Umbilical cord (tissue), 2 donors: ENCODE results near the gene GJB1. TPM values are rescaled to one million over a fixed set of nuclear protein-coding genes. Genes with fewer than 3 reads are reported as not detected.
A peak's percentile ranks its signal among the peaks of the same experiment; 100 is the strongest.

Experiments
- DNase-seq: peaks from one replicate; pipeline ENCODE4 v3.0.0-alpha.2; 2015; ENCODE audit warnings: low spot score
- total RNA-seq: library from RNA; depleted of rRNA; stranded (reverse); fragments of >200 nt; gene quantifications from one replicate; pipeline ENCODE4 v1.2.3, GENCODE V29; 2014; ENCODE audit warnings: low replicate concordance; ENCODE audit not compliant: insufficient read depth

Gene GJB1
- total RNA-seq, 1 donor from 2014 or later: not detected

DNA sequence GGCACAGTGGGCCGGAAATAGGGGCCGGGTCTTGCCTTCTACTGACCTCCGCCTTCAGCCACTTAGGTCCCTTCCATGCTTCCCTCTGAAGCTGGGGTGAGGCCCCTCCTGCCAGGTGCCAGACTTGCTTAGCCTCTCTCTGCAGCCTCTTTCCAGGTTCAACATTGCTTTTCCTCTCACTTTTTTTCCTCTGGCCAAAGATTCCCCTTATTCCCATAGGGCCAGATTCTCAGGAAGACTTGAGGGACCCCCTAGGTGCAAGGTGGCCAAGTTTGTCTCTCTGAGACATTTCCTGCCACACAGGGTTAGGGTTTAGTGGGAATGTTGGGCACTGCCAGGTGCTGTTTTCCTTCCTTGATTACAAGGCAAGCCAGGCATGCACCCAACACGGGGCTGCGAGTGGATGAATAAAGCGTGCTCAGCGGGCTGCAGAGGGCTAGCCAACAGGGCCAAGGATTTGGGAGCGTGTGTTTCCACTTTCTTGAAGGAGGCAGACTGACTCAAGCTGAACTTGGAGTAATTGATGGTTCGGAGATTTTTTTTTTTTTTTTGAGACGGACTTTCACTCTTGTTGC lies 7.6 kb upstream of the GJB1 start:
- no peak for DNase-seq

DNA sequence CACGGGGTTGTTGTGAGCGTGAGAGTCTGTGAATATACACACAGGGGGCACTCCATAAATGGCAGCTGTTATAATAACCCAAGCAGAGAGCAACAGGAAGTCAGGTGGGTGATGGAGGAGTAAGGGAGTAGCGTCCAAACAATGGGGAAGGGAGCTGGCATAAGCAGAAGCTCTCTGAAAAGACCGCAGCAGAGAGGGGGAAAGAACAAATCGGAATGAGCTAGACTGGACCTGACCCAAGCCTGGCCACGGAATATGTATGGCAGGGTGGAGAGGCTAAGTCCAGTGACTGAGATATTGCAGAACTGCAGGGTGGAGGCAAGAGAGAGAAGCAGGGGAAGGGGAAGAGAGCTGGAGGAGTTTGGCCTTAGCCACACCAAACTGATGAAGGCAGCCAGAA lies 6.5 kb upstream of the GJB1 start:
- DNase-seq: no peak

DNA sequence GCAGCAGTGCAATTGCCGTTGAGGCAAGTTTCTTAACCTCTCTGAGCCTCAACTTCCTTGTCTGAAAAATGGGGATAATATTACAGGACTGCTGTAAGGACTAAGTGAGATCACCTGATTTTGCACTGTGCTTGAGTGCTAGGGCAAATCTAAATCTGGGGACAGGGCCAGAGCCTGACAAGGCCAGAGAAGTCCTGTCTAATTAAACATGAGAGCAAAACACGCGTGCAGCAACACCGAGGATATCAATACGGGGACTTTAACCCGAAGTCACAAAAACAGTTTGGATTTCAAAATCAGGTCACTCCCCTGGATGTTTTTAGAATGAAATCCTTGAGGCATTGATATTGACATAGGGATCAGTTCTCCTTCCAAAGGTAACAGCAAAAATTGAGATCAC lies 5.7 kb upstream of the GJB1 start:
- DNase-seq: no peak

DNA sequence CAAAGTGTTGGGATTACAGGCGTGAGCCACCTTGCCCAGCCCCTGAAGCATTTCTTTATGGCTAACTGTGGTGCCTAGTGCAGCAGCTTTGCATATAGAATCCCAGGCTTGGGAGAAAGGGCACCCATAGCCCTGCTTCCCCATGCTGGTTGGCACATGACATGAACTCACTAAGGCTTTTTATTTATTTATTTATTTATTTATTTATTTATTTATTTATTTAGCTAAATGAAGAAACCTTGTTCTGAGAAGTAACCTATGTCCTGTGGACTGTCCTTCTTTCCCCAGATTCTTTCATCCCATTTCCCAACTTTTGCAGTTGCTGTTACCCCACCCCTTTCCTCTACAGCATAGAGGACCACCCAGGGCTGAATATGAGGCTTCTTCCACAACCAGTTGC lies 1.9 kb upstream of the GJB1 start:
- no peak for DNase-seq

DNA sequence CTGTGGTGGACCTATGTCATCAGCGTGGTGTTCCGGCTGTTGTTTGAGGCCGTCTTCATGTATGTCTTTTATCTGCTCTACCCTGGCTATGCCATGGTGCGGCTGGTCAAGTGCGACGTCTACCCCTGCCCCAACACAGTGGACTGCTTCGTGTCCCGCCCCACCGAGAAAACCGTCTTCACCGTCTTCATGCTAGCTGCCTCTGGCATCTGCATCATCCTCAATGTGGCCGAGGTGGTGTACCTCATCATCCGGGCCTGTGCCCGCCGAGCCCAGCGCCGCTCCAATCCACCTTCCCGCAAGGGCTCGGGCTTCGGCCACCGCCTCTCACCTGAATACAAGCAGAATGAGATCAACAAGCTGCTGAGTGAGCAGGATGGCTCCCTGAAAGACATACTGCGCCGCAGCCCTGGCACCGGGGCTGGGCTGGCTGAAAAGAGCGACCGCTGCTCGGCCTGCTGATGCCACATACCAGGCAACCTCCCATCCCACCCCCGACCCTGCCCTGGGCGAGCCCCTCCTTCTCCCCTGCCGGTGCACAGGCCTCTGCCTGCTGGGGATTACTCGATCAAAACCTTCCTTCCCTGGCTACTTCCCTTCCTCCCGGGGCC lies 1.2 kb downstream of the GJB1 start:
- DNase-seq: no peak

DNA sequence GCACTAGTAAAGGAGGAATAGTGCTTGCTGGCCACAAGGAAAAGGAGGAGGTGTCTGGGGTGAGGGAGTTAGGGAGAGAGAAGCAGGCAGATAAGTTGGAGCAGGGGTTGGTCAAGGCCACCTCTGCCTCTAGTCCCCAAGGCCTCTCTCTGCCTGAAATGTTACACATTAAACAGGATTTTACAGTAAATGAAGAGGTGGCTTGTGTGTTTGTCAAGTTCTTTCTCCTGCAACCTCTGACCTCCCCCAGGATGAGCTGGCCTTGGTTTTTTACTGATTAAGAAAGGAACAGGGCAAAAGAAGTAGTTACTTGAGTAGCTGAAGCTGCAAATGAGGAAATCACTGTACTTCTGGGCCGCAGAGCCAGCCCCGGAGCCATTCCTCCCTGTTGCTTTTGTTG lies 2.0 kb downstream of the GJB1 start:
- no peak for DNase-seq

DNA sequence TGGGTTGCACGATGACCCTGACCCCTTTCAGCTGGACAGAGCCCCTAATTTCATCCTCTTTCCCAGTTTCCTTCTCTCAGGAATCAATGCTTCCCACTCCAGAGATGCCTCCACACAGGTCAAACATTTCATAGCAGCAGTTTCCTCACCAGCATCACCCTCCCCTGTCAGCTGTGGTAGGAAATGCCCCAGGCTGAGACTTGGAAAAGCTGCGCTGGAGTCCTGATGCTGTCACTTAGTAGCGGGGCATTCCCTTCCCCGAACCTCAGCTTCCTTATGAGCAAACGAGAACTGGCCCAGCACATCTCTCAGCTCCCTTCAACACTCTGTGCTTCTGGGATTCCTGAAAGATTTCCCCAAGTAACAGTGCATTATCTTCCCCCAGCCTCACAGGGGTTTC lies 2.7 kb downstream of the GJB1 start:
- DNase-seq: no peak

DNA sequence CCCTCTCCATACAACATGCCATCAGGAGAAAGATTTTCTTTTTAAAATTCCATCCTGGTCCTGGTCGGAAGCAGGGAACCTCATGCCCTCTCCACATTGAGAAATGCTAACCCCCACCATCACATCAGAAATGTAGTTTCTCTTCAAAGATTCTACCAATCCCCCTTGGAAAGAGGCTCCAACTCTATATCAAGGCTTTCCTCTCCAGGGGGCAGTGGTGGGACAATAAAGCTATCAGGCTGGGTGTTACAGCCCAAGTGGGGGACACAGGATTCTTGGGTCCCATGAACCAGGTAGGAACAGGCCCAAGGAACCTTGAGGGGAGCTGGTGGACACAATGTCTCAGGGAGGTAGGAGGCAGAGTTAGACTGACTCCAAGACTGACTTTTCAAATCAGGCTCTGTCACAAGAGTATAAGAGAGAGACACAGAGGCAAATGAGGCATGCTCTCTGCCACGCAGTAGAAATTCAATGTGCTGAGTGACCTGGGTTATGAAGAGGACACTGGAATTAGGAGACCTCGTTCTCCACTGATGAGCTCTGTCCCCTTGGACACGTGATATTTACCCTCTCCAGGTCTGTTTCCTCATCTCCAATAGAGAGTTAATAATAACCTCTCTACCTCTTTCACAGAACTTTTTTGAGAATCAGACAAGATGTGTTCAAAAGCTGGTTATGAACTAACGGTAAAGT lies 4.5 kb downstream of the GJB1 start:
- no peak for DNase-seq

DNA sequence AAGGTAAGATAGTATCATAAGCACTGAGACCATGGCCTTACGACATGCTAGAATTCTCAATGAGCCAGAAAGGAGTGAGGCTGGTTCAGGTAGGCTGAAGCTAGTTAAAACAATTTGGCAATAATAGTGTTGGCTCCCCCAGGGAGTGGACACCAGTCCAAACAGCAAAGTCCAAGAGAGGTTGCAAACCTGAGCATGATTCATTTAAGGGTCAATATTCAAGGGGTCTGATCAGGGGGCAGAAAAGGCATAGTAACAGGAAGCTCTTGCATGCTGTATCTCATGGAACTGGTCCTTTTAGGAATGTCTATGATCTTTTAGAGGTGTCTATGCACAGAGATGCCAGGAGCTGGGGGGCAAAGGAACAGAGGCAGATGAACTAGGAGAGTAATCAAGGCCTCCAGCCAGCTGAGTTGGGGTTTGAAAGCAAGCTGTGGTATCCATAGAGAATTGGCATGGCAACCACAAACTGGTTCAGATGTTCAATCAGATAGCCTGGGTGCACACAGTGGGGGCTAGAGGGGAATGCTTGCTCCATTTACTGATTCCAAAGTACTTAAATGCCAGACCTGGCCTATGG lies 5.1 kb downstream of the GJB1 start:
- DNase-seq: no peak

DNA sequence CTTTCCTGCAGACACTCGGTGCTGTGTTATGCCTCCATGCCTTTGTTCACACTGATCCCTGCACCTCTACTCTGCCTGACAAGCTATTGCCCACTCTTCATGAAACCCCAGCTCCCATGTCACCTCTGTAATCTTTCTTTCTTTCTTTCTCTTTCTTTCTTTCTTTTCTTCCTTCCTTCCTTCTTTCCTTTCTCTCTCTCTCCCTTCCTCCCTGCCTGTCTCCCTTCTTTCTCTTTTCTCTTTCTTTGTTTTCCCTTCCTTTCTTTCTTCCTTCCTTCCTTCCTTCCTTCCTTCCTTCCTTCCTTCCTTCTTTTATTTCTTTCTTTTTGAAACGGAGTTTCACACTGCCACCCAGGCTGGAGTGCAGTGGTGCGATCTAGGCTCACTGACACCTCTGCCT lies 12.5 kb downstream of the GJB1 start:
- DNase-seq: no peak

DNA sequence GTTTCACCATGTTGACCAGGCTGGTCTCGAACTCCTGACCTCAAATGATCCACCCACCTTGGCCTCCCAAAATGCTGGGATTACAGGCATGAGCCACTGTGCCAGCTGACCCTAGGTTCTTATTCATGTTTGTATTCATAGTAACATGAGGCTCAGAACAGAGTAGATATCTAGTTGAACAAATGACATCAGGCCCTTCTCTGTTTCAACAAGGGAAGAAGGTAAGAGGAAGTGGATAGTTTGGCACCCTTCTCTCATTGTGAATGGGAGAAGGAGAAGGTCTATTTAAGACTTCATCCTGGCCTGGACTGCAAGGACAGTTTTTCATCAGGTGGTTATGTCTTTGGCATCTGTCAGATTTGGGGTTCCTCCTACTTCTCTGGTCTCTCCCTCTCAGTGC lies 13.8 kb downstream of the GJB1 start:
- no peak for DNase-seq

DNA sequence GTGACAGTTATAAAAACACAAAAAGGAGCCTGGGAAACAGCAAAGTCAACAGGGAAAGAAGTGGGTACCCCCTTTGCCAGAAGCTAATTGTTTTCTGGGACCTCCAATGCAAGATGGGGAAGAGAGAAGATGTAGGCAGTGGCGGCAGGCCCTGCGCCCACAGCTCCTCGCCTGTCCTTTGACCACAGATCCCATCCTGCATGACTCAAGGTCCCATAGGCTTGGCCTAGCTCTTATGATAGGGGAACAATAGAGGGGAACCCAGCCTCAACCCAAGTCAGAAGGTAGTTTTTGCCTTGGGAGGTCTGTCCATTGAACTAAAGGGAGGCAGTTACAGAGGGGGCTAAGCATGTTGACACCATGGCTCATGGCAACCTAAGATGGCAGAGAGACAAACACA lies 16.8 kb downstream of the GJB1 start:
- DNase-seq: no peak

DNA sequence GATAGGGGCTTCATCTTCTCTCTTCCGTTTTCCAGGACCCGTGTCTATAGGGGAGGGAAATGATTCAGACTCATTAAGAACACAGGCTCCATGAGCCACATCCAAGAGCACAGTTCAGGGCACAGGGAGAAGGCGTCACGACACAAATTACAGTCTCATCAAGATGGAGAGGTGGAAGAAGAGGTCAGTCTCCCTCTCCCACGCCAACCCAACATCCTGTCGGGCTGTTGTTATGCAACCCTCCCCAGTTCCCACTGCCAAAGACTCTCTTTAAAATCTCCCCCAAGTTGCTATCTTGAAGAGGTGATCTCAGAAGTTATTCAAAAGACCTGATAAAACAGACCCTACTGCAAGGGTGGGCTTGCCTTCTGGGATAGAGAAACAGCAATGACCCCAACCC lies 18.3 kb downstream of the GJB1 start:
- no peak for DNase-seq

DNA sequence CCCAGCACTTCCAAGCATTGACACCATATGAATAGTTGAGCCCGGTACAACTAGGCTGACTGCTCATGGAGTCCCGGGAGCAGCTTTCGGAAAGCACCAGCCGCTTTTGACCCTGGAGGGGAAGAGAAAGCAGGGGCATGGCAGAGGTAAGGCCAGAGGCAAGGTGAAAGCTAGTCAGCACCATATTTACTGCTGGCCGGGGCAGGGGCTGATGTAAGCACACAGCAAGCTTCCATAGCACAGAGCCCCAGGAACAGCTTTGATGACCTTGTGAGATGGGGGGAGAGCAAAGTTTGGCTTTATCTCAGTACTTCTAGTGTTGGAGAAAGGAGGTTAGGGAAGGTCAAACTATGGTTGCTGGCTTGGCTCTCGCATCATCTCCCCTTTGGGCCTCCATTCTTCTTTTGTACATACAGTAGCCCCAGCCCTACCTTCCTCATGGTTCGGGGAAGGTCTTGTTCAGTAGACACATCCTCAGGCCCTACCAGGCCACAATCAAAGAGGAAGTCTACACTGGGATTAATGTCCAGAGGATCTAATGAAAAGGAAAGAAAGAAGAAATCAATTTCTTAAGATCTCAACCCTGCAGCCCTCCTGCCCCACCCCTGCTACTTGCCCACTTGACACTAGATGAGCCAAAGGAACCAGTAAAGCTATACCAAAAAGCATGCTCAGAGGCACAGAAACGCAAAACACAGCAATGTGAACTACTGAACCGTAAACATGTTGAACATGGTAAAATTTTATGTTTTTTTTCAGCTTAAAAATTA lies 21.5 kb downstream of the GJB1 start:
- no peak for DNase-seq

DNA sequence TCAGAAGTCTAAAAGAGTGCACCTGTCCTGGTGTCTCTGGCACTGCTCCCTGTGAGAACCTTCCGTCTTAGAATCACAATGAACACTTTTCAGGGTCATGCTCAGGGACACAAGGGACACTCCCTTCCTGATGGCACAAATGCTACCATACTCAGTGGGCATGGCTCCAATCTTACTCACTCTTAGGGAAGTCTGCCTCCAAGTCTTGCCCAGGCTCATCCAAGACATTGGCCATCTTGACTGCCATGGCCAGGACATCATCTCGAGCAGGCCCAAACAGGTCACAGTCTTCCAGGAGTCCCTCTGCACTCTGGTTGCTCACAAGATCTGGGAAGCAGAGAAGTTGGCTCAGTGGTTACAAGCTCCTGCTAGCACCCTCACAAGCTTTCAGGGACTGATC lies 22.1 kb downstream of the GJB1 start:
- DNase-seq: no peak

DNA sequence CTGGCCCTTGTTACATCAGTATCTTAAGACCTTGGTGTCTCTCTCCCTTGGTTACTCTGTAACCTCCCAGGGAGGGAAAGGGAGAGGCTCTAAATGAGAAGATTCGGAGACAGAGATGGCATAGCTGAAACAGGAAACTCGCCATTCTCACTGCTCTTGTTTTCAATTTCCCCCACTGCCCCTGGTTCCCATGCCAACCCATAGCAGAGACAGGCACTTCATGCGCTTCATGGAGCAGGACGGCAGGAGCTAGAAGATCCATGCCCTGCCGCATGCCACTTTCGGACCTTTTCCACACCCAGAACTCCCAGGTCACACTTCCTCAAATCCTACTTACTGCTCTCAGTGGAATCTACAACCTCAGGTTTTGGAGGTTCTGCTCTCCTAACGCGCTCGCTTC lies 27.8 kb downstream of the GJB1 start:
- DNase-seq: no peak

DNA sequence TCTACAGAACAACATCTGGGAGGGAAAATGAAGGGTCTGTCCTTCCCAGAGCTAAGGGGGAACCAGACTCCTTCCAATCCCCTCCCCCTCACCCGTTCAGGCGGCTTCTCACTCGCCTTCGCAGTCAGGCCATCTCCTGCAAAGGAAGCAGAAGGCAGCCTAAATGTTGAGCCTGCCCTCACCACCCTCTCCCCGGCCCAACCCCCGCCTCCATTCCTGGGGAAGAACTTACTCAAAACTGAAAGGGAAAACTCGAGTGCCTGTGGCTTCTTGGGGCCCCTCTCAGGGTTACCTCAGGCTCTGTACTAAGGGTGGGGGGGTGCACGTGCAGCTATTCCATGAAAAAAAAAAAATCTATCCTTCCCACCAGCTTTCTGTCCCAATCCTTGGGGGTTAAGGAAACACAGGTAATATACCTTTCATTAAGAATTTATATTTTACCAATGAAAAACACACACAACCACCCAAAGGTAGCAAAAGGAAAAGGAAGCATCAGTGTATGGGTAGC lies 28.5 kb downstream of the GJB1 start:
- no peak for DNase-seq

DNA sequence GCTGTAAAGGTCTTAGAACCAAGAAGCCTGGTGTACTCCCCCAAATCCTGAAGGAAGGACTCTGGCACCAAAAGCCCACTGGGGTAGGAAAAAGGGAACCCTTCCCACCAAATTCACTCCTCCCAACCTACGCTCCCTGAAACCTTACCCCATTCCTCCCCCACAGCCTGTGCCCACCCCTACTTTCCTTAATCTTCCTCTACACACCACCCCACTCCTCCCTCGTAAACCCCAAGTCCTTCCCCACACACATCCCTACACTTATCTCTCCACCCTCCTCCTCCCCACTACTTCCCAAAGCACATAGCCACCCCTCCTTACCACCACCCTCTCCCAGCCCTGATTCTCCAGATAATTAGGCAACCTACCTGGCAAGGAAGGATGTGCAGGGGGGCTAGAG lies 29.2 kb downstream of the GJB1 start:
- no peak for DNase-seq

DNA sequence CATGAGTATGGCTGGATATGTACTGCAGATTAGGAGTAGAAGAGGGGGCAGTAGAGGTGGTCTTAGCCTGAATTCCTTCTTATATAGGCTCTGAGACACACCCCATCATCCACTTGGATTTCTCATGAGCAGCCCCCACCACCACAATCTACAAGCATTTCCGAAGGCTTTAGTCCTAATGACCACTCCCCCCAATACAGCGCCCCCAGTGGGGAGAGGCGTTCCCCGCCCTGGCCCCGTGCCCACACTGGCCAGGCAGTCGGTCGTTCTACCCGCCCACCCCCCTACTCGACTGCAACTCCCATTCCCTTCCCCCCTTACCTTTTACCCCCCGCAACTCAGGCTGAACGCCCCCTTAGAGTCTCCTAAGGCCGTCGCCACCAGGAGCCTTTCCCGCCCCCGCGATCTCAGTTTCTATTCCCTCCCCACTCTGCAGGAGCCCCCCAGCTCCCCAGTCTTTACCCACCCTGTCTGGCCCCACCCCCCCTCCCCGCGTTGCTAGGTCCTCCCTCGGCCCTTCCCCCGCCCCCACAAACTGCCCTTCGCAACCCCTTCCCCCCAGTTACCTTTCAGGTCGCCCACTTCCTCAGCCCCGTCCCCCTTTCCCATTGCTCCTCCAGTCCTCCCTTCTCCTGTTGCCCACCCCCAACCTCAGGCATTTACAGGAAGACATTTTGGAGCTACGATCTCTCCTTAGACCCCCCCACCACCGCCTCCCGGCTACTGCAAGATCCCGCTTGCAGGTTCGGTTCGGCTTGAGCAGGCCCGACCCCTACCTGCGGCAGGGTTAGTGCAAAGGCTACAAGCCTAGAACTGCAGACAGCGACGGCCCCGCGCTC lies 30.4 kb downstream of the GJB1 start:
- peak; percentile 33 for DNase-seq

DNA sequence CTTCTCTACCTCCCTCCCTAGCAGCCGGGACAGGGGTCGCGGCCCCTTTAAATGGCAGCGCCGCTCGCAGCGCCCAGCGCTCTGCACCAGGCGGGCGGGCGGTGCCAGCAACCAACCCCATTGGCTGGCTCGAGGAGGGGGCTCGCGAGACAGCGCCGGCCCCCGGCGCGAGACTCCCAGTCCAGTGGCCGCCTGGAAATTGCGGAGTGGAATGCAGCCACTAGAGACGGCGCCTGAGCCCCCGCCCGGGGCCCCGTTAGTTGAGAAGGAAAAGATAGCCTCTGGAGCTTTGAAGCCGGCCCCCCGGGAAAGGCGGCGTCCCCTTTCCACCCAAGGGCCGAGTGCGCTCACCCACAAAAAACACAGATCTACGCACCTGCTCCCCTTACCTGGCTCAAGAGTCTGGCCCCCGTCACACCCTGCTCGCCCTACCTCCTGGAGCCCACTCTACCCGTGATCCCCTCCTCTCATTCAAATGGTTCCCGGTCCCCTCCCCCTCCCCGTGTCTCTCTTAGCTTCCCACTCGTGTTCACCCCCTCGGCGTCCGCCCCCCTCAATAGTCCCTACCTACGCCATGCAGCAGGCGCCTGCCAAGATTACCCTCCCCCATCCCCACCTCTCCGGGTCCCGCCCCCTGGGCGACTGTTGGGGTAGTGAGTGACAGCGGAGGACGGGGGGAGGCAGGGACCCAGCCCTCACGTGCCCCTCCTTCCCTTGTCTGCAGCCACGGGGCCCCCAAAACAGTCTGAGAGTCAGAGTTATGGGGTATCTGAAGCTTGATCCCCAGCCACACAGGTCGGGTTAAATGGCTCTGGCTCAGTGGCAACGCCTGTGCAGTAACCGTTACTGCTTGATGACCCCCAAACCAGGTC lies 31.3 kb downstream of the GJB1 start, which contains the start of gene ZMYM3:
Gene ZMYM3, minus strand, starts transcription at position 49 of the 872 bp plus-strand sequence. CDS start 885 bp downstream, outside the sequence.
- peak; percentile 91 for DNase-seq
